Smooth muscle cell (in vitro differentiated cells): ENCODE data around the gene RXRA. TPM values are rescaled to one million over a fixed set of nuclear protein-coding genes. Genes with fewer than 3 reads are reported as not detected.

ENCODE experiments used
- DNase-seq: peaks from one replicate; lab custom pipeline; 2025; ENCODE audit not compliant: unreplicated experiment; lab: John Stamatoyannopoulos, UW
- H2AFZ ChIP-seq: fragments of 200-600 bp; sonication (generic); 2 replicates; pipeline ENCODE4 v1.6.0; 2016; ENCODE audit warnings: antibody characterized with exemption, low read depth, mild to moderate bottlenecking
- H3F3A ChIP-seq: fragments of 200-600 bp; sonication (generic); 2 replicates; pipeline ENCODE4 v1.6.0; 2017; ENCODE audit warnings: antibody characterized with exemption, low read depth
- H3K27ac ChIP-seq: fragments of 200-600 bp; sonication (generic); 2 replicates; pipeline ENCODE4 v1.5.1; 2016; ENCODE audit warnings: low read depth, mild to moderate bottlenecking
- H3K27me3 ChIP-seq: fragments of 200-600 bp; sonication (generic); 2 replicates; pipeline ENCODE4 v1.6.1; 2016; ENCODE audit warnings: low read depth, mild to moderate bottlenecking
- H3K36me3 ChIP-seq: fragments of 200-600 bp; sonication (generic); 2 replicates; pipeline ENCODE4 v1.5.1; 2016; ENCODE audit warnings: low read depth
- H3K4me1 ChIP-seq: fragments of 200-600 bp; sonication (generic); 2 replicates; pipeline ENCODE4 v1.5.1; 2016; ENCODE audit warnings: low read depth
- H3K4me2 ChIP-seq: fragments of 200-600 bp; sonication (generic); 2 replicates; pipeline ENCODE4 v1.6.0; 2016; ENCODE audit warnings: mild to moderate bottlenecking
- H3K4me3 ChIP-seq: fragments of 200-600 bp; sonication (generic); 2 replicates; pipeline ENCODE4 v1.5.1; 2016; ENCODE audit warnings: mild to moderate bottlenecking
- H3K79me2 ChIP-seq: fragments of 200-600 bp; sonication (generic); 2 replicates; pipeline ENCODE4 v1.6.0; 2016; ENCODE audit warnings: low read depth, mild to moderate bottlenecking
- H3K9ac ChIP-seq: fragments of 200-600 bp; sonication (generic); 2 replicates; pipeline ENCODE4 v1.6.0; 2016; ENCODE audit warnings: low read depth
- H3K9me3 ChIP-seq: fragments of 200-600 bp; sonication (generic); replicated peaks from 2 replicates; pipeline ENCODE4 v1.5.1; 2016; ENCODE audit warnings: low read depth
- H4K20me1 ChIP-seq: fragments of 200-600 bp; sonication (generic); 2 replicates; pipeline ENCODE4 v1.6.0; 2016; ENCODE audit warnings: low read depth
- WGBS: methylation state at CpG from one replicate; pipeline ENCODE4 v1.1.7; 2016; ENCODE audit warnings: low lambda C conversion rate; 5-methylcytosine and 5-hydroxymethylcytosine counted together
- polyA plus RNA-seq: library from polyadenylated mRNA; unstranded; fragments of >200 nt; fragmentation: Nextera tagmentation; extraction: Ambion mirVana; gene quantifications from 2 replicates; pipeline ENCODE4 v1.2.1, GENCODE V29; 2016
- total RNA-seq: library from RNA; depleted of rRNA; stranded (reverse); fragments of >200 nt; gene quantifications from 2 replicates; pipeline ENCODE4 v1.2.3, GENCODE V29; 2014
- TF ChIP-seq, protein P1 (sequence below): fragments of 200-600 bp; sonication (generic); IDR thresholded peaks from 2 replicates; pipeline ENCODE4 v1.5.1; 2017; ENCODE audit warnings: borderline replicate concordance, mild to moderate bottlenecking, antibody characterized with exemption; ENCODE audit not compliant: insufficient read depth, poor library complexity, severe bottlenecking

RXRA gene
- total and polyA plus RNA-seq, 2 experiments from 2014 or later = 8.9 to 23.1 TPM

DNA sequence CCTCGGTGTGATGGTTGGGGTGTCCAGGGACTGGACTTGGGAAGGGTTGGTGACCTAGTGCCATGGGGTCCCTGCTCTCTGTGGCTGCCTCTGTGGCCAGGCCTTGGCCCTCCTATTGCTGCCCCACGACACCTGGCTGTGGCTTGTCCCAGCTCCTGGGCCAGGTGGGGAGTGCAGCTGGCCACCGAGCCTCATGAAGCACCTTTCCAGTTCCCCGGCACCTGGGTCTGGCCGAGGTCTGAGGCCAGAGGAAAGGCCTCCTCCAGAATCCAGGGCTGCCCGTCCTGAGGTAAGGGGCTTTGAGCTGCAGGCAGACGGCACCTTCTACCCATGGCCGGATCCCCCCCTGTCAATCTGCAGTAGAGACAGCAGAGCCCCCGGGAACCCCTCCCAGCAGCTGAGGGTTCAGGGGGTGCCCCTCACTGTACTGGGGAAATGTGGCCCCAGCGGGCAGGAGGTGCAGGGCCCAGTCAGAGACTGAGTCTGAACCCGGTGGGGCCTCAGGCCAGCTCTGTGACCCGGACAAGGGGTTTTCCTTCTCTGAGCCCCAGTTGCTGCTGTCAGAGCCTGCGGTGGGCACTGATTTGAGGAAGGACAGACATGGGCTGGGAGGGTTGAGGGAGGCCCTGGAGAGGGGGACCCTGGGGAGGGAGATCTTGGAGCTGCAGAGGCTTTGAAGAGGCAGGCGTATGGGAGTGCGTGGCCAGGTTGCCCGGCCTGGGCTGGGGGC lies 54.5 kb downstream of the RXRA start:
- peak overlapping the region; percentile 12 for H3K4me2 ChIP-seq
- no peak overlapping the region for H3K27ac ChIP-seq
- 84% methylated on average over 16 of the region's 16 CpGs for WGBS
- TF ChIP-seq, protein P1, sequence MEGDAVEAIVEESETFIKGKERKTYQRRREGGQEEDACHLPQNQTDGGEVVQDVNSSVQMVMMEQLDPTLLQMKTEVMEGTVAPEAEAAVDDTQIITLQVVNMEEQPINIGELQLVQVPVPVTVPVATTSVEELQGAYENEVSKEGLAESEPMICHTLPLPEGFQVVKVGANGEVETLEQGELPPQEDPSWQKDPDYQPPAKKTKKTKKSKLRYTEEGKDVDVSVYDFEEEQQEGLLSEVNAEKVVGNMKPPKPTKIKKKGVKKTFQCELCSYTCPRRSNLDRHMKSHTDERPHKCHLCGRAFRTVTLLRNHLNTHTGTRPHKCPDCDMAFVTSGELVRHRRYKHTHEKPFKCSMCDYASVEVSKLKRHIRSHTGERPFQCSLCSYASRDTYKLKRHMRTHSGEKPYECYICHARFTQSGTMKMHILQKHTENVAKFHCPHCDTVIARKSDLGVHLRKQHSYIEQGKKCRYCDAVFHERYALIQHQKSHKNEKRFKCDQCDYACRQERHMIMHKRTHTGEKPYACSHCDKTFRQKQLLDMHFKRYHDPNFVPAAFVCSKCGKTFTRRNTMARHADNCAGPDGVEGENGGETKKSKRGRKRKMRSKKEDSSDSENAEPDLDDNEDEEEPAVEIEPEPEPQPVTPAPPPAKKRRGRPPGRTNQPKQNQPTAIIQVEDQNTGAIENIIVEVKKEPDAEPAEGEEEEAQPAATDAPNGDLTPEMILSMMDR = no peak
- H3K79me2 ChIP-seq = peaks cover 81% of the 10 kb centered on the region
- H3K9ac ChIP-seq = no peak overlapping the region
- no peak overlapping the region for H2AFZ ChIP-seq
- no peak for DNase-seq
- H3F3A ChIP-seq = no peaks in the 10 kb centered on the region
- H3K9me3 ChIP-seq = no peaks in the 10 kb centered on the region
- no peaks in the 10 kb centered on the region for H3K27me3 ChIP-seq
- H3K4me3 ChIP-seq = no peak overlapping the region
- peaks cover 15% of the 10 kb centered on the region for H3K4me1 ChIP-seq
- no peaks in the 10 kb centered on the region for H3K36me3 ChIP-seq
- peaks cover 100% of the 10 kb centered on the region for H4K20me1 ChIP-seq

DNA sequence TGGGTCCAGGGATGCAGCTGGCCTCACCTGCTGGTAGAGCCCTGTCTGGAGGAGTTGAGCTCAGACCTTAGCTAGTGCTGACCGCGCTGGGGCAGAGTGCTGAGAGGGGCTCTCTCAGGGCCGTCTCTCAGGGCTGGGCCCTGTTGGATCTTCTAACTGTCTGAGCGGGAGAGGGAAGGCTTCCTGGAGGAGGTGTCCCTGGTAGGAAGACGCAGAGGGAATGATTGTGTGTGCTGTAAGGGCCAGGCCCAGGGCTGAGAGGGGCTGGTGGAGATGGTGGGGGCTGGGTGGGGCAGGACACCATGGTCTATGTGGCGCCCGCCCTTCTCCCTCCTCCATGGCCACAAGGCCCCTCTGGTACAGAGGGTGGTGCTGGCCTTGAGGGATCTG lies 55.0 kb downstream of the RXRA start:
- Histone ChIP-seq H2AFZ (no peak overlapping the region), H3F3A (no peaks in the 10 kb centered on the region), H3K4me2 (no peak overlapping the region), H4K20me1 (peaks cover 100% of the 10 kb centered on the region), H3K79me2 (peaks cover 82% of the 10 kb centered on the region), H3K27ac (no peak overlapping the region), H3K27me3 (no peaks in the 10 kb centered on the region), H3K9me3 (no peaks in the 10 kb centered on the region), H3K9ac (no peak overlapping the region), H3K4me3 (no peak overlapping the region), H3K36me3 (no peaks in the 10 kb centered on the region), H3K4me1 (peaks cover 15% of the 10 kb centered on the region)
- DNase-seq = no peak
- TF ChIP-seq, protein P1 = no peak
- 100% methylated on average over 5 of the region's 7 CpGs for WGBS

DNA sequence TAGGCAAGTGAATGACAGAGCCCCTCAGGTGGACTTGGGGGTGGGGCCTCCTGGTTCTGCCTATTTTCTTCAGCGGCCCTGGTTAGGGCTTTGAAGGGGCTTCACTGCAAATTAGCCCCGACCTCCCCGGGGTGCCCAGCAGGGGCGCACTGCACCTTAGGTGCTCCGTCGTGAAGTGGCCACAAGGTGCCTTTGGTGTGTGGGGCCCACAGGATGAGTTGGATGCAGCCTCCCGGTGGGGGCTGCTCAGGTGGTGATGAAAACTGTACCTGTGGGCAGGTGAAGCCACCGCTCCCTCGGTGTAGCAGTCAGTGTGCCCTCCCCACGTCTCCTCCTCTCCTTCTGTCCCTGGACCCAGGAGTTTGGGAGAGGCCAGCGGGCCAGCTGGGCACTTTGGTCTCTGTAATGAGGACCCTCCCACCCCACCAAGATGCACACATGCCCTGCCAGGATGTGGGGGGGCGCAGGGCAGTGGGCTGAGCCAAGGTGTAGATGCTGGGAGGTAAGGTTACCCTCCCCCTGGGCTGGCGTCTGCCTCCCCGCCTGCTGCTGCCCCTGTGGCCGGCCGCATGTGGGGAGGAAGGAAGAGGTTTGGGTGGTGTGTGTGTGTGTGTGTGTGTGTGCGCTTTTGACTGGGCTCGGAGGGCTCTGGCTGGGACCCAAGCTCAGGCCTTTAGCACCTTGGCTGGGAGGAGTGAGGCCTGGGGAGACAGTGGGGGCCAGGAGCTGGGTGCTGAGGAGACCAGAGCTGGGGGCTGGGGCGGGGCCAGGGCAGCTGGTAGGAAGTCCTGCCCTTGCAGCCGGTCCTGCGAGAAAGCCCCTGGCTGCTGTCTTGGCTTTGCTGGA lies 55.6 kb downstream of the RXRA start:
- H3K79me2 ChIP-seq = peaks cover 82% of the 10 kb centered on the region
- no peaks in the 10 kb centered on the region for H3K36me3 ChIP-seq
- H3K27ac ChIP-seq = no peak overlapping the region
- H4K20me1 ChIP-seq = peaks cover 100% of the 10 kb centered on the region
- DNase-seq = no peak
- H3K4me2 ChIP-seq = no peak overlapping the region
- H3K4me1 ChIP-seq = peaks cover 15% of the 10 kb centered on the region
- TF ChIP-seq, protein P1 = peak; percentile 18
- no peaks in the 10 kb centered on the region for H3F3A ChIP-seq
- 93% methylated on average over 20 of the region's 21 CpGs for WGBS
- no peaks in the 10 kb centered on the region for H3K9me3 ChIP-seq
- no peak overlapping the region for H3K9ac ChIP-seq
- no peak overlapping the region for H2AFZ ChIP-seq
- no peaks in the 10 kb centered on the region for H3K27me3 ChIP-seq
- H3K4me3 ChIP-seq = no peak overlapping the region
